ENCODE results near the gene DLGAP4. TPM values are rescaled to one million over a fixed set of nuclear protein-coding genes. Genes with fewer than 3 reads are reported as not detected.

Gene DLGAP4
- total and polyA plus RNA-seq, 9 of the 15 experiments (the other 6 are each of a cell fraction or from before 2014, with no cell fraction given) = 0.31 to 34.1 (median 4.5) TPM

DNA sequence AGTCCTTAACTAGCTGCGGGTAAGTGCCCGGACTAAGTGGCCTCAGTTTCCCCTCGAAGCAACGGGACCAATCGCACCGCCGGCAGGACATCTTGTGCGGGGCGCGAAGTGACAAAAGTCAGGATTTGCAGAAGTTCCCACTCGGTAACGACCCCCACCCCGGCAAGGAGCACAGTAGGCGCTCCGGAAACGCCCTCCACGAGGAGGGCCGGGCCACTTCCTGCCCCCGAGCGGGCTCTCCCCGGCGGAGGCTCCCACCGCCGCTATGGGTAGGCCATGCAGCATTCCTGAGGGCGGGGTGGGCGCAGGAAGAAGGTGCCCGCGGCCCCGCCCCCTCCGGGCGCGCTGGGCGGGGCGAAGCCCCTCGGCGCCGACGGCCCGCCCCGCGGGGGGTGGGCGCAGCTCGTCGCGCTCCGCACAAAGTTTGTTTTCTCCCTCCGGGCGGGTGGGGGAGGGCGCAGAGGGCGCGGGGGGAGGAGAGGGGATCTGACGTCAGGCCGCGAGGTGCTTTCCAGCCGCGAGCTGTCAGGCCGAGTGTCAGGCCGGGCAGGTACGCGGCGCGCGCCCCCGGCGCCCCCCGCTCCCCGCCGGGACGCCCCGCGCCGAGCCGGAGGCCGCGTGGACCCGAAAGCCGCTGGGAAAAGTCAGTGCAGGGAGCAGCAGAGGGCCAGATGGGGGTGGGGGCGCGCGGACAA is 267.1 kb downstream of the DLGAP4 start, which contains the start of gene TGIF2 (continued):
- TF ChIP-seq, protein P1, sequence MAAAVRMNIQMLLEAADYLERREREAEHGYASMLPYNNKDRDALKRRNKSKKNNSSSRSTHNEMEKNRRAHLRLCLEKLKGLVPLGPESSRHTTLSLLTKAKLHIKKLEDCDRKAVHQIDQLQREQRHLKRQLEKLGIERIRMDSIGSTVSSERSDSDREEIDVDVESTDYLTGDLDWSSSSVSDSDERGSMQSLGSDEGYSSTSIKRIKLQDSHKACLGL (CRISPR knock-in tag; IDR thresholded peaks at IDR 0.05; ENCODE audit: borderline replicate concordance, poor library complexity, severe bottlenecking) = no peak
- TF ChIP-seq SAP30 (IDR thresholded peaks at IDR 0.05; ENCODE audit: borderline replicate concordance, insufficient read depth, low read depth, low read length, poor library complexity, severe bottlenecking) (no peak), ZNF76 (CRISPR knock-in tag; IDR thresholded peaks at IDR 0.05; ENCODE audit: borderline replicate concordance) (no peak), ZNF311 (CRISPR knock-in tag; IDR thresholded peaks at IDR 0.05) (no peak), ARHGAP35 (IDR thresholded peaks at IDR 0.05; ENCODE audit: partially characterized antibody) (no peak), RBM34 (IDR thresholded peaks at IDR 0.05; ENCODE audit: borderline replicate concordance, insufficient read depth, low read length) (no peak), ILF3 (IDR thresholded peaks at IDR 0.05; ENCODE audit: borderline replicate concordance) (no peak), SRSF3 (IDR thresholded peaks at IDR 0.05; ENCODE audit: insufficient read depth, low read length) (no peak), TSC22D4 (tag; IDR thresholded peaks at IDR 0.05) (no peak), E2F3 (CRISPR knock-in tag; IDR thresholded peaks at IDR 0.05) (no peak)
- TF ChIP-seq, protein P2, sequence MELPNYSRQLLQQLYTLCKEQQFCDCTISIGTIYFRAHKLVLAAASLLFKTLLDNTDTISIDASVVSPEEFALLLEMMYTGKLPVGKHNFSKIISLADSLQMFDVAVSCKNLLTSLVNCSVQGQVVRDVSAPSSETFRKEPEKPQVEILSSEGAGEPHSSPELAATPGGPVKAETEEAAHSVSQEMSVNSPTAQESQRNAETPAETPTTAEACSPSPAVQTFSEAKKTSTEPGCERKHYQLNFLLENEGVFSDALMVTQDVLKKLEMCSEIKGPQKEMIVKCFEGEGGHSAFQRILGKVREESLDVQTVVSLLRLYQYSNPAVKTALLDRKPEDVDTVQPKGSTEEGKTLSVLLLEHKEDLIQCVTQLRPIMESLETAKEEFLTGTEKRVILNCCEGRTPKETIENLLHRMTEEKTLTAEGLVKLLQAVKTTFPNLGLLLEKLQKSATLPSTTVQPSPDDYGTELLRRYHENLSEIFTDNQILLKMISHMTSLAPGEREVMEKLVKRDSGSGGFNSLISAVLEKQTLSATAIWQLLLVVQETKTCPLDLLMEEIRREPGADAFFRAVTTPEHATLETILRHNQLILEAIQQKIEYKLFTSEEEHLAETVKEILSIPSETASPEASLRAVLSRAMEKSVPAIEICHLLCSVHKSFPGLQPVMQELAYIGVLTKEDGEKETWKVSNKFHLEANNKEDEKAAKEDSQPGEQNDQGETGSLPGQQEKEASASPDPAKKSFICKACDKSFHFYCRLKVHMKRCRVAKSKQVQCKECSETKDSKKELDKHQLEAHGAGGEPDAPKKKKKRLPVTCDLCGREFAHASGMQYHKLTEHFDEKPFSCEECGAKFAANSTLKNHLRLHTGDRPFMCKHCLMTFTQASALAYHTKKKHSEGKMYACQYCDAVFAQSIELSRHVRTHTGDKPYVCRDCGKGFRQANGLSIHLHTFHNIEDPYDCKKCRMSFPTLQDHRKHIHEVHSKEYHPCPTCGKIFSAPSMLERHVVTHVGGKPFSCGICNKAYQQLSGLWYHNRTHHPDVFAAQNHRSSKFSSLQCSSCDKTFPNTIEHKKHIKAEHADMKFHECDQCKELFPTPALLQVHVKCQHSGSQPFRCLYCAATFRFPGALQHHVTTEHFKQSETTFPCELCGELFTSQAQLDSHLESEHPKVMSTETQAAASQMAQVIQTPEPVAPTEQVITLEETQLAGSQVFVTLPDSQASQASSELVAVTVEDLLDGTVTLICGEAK (IDR thresholded peaks at IDR 0.05) = peak; percentile 75
- TF ChIP-seq, protein P2 (CRISPR knock-in tag; IDR thresholded peaks at IDR 0.05) = no peak
- TF ChIP-seq, protein P3, sequence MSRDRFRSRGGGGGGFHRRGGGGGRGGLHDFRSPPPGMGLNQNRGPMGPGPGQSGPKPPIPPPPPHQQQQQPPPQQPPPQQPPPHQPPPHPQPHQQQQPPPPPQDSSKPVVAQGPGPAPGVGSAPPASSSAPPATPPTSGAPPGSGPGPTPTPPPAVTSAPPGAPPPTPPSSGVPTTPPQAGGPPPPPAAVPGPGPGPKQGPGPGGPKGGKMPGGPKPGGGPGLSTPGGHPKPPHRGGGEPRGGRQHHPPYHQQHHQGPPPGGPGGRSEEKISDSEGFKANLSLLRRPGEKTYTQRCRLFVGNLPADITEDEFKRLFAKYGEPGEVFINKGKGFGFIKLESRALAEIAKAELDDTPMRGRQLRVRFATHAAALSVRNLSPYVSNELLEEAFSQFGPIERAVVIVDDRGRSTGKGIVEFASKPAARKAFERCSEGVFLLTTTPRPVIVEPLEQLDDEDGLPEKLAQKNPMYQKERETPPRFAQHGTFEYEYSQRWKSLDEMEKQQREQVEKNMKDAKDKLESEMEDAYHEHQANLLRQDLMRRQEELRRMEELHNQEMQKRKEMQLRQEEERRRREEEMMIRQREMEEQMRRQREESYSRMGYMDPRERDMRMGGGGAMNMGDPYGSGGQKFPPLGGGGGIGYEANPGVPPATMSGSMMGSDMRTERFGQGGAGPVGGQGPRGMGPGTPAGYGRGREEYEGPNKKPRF (IDR thresholded peaks at IDR 0.05; ENCODE audit: low read depth, low read length) = no peak
- TF ChIP-seq, protein P4, sequence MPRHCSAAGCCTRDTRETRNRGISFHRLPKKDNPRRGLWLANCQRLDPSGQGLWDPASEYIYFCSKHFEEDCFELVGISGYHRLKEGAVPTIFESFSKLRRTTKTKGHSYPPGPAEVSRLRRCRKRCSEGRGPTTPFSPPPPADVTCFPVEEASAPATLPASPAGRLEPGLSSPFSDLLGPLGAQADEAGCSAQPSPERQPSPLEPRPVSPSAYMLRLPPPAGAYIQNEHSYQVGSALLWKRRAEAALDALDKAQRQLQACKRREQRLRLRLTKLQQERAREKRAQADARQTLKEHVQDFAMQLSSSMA (CRISPR knock-in tag; IDR thresholded peaks at IDR 0.05) = 0 out of 2 replicates have a peak, but pooled peaks have one; percentile 42

All from K562 (cell line).